ENCODE results near the gene MCF2L2.

GRCh38 chr3:183341545-183342288, 86.7 kb downstream of the MCF2L2 start:
- no peak for TF ChIP-seq CTCF (IDR thresholded peaks at IDR 0.05)
- no peak for TF ChIP-seq POLR2A (IDR thresholded peaks at IDR 0.05)

Measured in thyroid gland (tissue), 4 donors.